Mucosa of stomach (tissue), 1 donor: ENCODE measurements around the gene SIAH1.
"Not testable (repeated sequence)": the region's sequence is repeated elsewhere in the genome, so short reads cannot be mapped to it uniquely, and the experiment has no call there.

Experiments
- H3K27me3 ChIP-seq: one replicate; pipeline ENCODE4 v1.7.0; 2013; ENCODE audit warnings: mild to moderate bottlenecking, low read length; ENCODE audit not compliant: control insufficient read depth, insufficient read depth
- H3K36me3 ChIP-seq: one replicate; pipeline ENCODE4 v1.7.0; 2013; ENCODE audit warnings: low read length; ENCODE audit not compliant: control insufficient read depth, insufficient read depth
- H3K4me1 ChIP-seq: one replicate; pipeline ENCODE4 v1.7.0; 2013; ENCODE audit warnings: mild to moderate bottlenecking, low read length; ENCODE audit not compliant: control insufficient read depth, insufficient read depth
- H3K4me3 ChIP-seq: one replicate; pipeline ENCODE4 v1.7.0; 2013; ENCODE audit warnings: low read length
- H3K9ac ChIP-seq: one replicate; pipeline ENCODE4 v1.7.0; 2013; ENCODE audit warnings: mild to moderate bottlenecking, low read length, moderate library complexity
- H3K9me3 ChIP-seq: one replicate; pipeline ENCODE4 v1.7.0; 2013; ENCODE audit warnings: mild to moderate bottlenecking, low read length, moderate library complexity; ENCODE audit not compliant: control insufficient read depth
- donor health status: Pancreatic carcinoma.

The SIAH1 gene

DNA sequence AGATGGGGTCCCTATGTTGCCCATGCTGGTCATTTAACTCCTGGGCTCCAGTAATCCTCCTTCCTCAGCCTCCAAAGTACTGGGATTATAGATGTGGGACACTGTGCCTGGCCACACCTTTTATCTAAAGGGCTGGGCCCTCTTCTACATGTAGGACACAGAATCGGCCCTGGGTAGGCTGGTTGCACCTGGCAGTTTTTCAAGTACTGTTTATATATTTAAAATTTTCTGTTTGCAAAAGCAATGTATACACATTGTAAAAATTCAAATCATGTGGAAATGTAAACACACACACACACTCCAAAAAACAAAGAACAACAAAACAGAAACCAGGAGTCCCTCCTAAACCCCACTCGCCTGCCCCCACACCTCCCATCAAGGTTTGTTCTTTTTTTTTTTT, 28.1 kb upstream of the SIAH1 start:
- Histone ChIP-seq H3K4me3 (no peak overlapping the region), H3K36me3 (no peaks in the 10 kb centered on the region), H3K9me3 (no peaks in the 10 kb centered on the region), H3K27me3 (no peaks in the 10 kb centered on the region), H3K4me1 (peaks cover 34% of the 10 kb centered on the region), H3K9ac (no peak overlapping the region)

- Histone ChIP-seq H3K4me1 (peaks cover 50% of the 10 kb centered on the region), H3K4me3 (peak overlapping the region; percentile 14), H3K9ac (peak overlapping the region; percentile 36)
Measured at GRCh38 chr16:48409839-48410632, 24.8 kb upstream of the SIAH1 start.

DNA sequence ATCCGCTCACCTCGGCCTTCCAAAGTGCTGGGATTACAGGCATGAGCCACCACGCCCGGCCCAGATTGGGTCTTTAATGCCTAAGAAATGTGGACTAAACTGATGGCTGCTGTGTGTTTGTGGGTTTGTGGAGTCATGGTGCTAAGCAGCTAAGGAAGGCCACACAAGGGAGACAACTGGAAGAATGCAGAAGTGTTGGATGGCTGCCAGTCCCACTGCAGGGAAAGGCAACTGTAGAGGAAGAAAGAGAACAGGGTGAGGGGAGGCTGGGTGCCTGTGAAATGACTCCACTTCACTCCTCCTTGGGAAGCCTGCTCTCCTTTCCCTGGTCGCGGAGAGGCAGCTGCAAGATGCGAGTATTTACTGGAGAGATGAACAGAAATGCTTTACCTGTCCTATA, 23.5 kb upstream of the SIAH1 start:
- Histone ChIP-seq H3K4me3 (no peak overlapping the region), H3K36me3 (no peaks in the 10 kb centered on the region), H3K4me1 (peaks cover 54% of the 10 kb centered on the region), H3K9ac (no peak overlapping the region), H3K27me3 (no peaks in the 10 kb centered on the region), H3K9me3 (no peaks in the 10 kb centered on the region)

More at GRCh38 chr16:48409839-48410632, 24.8 kb upstream of the SIAH1 start:
- Histone ChIP-seq H3K9me3 (no peaks in the 10 kb centered on the region), H3K27me3 (no peaks in the 10 kb centered on the region), H3K36me3 (no peaks in the 10 kb centered on the region)

DNA sequence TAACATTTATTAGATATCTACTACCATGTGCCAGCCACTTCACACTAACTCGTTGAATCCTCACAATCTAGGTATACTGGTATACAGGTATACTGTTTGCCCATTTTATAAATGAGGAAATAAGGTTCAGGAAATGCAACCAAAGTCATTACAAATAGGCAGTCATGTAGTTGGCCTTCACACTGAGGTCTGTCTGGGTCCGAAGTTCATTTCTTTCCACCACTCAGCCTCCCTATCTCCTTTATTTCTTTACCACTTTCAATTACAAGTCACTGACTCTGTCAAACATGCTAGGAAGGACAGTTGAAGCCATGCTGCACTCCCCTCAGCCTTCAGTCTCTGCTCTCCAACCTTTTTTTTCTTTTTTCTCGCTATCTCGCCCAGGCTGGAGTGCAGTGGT, 20.7 kb upstream of the SIAH1 start:
- peak overlapping the region; percentile 47 for H3K9ac ChIP-seq
- H3K9me3 ChIP-seq, result no peaks in the 10 kb centered on the region
- H3K4me3 ChIP-seq, result no peak overlapping the region
- H3K27me3 ChIP-seq, result no peaks in the 10 kb centered on the region
- H3K4me1 ChIP-seq, result peaks cover 46% of the 10 kb centered on the region
- no peaks in the 10 kb centered on the region for H3K36me3 ChIP-seq

DNA sequence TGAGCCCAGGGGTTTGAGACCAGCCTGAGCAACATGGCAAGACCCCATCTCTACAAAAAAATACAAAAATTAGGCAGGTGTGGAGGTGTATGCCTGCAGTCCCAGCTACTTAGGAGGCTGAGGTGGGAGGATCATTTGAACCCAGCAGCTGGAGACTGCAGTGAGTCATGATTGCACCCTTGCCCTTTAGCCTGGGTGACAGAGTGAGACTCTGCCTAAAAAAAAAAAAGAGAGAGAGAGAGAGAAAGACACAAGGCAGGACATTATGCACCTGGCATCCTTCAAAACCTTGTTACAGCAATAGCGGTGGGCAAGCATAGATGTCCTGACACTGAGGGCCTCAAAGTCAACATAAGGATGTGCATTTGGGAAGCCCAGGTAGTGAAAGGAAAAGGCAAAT, 19.9 kb upstream of the SIAH1 start:
- no peaks in the 10 kb centered on the region for H3K36me3 ChIP-seq

GRCh38 chr16:48402547-48402946, 17.3 kb upstream of the SIAH1 start:
- H3K36me3 ChIP-seq, H3K4me3 ChIP-seq, H3K27me3 ChIP-seq, H3K9ac ChIP-seq, H3K9me3 ChIP-seq: not testable (repeated sequence)
- H3K4me1 ChIP-seq, result peaks cover 20% of the 10 kb centered on the region

More for the DNA sequence above, 19.9 kb upstream of the SIAH1 start:
- Histone ChIP-seq H3K27me3 (no peaks in the 10 kb centered on the region), H3K4me3 (no peak overlapping the region), H3K9ac (no peak overlapping the region), H3K9me3 (no peaks in the 10 kb centered on the region), H3K4me1 (peaks cover 39% of the 10 kb centered on the region)

DNA sequence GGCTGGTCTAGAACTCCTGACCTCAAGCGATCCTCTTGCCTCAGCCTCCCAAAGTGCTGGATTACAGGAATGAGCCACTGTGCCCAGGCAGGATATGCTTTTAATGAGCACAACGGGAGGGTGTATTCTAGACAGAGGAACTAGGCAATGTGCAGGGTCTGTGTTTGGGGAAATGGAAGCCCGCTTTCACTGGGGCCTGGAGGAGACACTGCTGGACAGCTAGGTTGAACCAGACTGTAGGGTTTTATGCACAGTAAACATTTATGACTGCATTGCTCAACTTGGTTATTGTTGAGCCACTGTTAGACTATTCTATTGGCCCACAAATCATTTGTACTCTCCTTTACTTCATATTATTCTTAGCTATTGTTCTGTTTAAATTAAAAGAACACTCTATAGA, 10.2 kb upstream of the SIAH1 start:
- no peaks in the 10 kb centered on the region for H3K4me1 ChIP-seq
- H3K9me3 ChIP-seq, result no peaks in the 10 kb centered on the region
- H3K36me3 ChIP-seq, result no peaks in the 10 kb centered on the region
- H3K4me3 ChIP-seq, result no peak overlapping the region
- H3K9ac ChIP-seq, result no peak overlapping the region
- H3K27me3 ChIP-seq, result no peaks in the 10 kb centered on the region

GRCh38 chr16:48394355-48394703, 9.1 kb upstream of the SIAH1 start:
- no peaks in the 10 kb centered on the region for H3K36me3 ChIP-seq
- no peak overlapping the region for H3K9ac ChIP-seq
- no peak overlapping the region for H3K4me3 ChIP-seq

GRCh38 chr16:48393485-48394354, 8.5 kb upstream of the SIAH1 start:
- H3K4me3 ChIP-seq, result no peak overlapping the region
- no peaks in the 10 kb centered on the region for H3K27me3 ChIP-seq
- H3K36me3 ChIP-seq, result no peaks in the 10 kb centered on the region
- no peaks in the 10 kb centered on the region for H3K9me3 ChIP-seq
- no peaks in the 10 kb centered on the region for H3K4me1 ChIP-seq
- H3K9ac ChIP-seq, result no peak overlapping the region

More at GRCh38 chr16:48394355-48394703, 9.1 kb upstream of the SIAH1 start:
- no peaks in the 10 kb centered on the region for H3K4me1 ChIP-seq
- H3K27me3 ChIP-seq, result no peaks in the 10 kb centered on the region
- H3K9me3 ChIP-seq, result no peaks in the 10 kb centered on the region

DNA sequence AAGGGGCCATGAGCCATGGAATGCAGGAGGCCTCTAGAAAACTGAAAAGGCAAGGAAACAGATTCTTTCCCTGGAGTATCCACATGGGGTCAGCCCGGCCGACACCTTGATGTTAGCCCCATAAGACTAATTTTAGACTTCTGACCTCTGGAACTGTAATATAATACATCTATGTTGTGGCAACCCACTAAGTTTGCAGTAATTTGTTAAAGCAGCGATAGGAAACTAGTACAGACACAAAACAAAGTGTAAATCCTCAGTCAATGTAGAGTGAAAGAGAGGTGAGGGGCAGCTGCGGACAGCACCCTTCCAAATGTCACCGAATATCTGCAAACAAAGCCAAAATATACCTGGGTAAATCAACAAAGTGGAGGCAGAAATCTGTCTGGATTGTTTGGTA, 7.2 kb upstream of the SIAH1 start:
- no peak overlapping the region for H3K9ac ChIP-seq
- H3K9me3 ChIP-seq, result no peaks in the 10 kb centered on the region
- no peaks in the 10 kb centered on the region for H3K4me1 ChIP-seq
- no peaks in the 10 kb centered on the region for H3K36me3 ChIP-seq
- H3K4me3 ChIP-seq, result no peak overlapping the region
- no peaks in the 10 kb centered on the region for H3K27me3 ChIP-seq

DNA sequence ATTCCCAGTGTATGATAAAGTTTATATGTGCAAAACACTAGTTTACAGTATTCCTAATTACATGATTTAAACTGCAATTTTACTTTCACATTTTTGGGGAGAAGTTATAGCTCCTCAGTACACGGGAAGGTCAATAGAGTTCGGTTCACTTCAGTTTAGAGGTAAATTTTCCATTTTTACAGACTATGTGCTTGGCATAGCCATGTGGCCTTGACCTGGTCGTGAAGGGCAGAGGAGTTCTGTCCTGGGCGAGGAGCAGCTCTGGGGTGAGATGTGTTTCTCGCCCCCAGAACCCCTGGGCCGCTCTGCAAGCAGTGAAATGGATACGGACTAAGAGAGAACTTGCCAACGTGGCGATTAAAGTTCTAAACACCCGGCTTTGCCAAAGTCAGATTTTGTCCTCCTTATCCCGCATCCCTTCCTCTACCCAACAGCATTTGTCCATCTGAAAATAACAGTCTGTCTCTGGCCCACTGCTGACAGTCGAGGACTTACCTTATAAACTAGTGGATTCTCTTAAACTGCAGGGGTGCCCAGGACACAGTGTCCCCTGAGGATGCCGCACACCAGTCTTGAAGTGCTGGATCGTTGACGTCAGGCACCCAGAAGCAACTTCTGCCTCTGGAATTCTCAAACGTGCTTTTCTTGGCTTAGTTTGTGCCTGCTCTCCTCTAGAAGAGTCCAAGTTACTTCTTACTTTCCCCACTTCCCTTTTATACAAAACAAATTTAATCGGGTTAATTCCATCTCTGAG, 1.5 kb upstream of the SIAH1 start:
- no peaks in the 10 kb centered on the region for H3K4me1 ChIP-seq
- H3K9me3 ChIP-seq, result no peaks in the 10 kb centered on the region
- H3K4me3 ChIP-seq, result no peak overlapping the region
- H3K27me3 ChIP-seq, result no peaks in the 10 kb centered on the region
- no peak overlapping the region for H3K9ac ChIP-seq
- no peaks in the 10 kb centered on the region for H3K36me3 ChIP-seq
